Measurements from ENCODE around the gene ANKRD65. TPM values are rescaled to one million over a fixed set of nuclear protein-coding genes. Genes with fewer than 3 reads are reported as not detected.

ANKRD65 gene
- total RNA-seq, 4 donors from 2014 or later, result 4.1 to 15.4 (median 8.7) TPM

GRCh38 chr1:1421907-1422464 lies 910 bp upstream of the ANKRD65 start:
- no peak for TF ChIP-seq CTCF (IDR thresholded peaks at IDR 0.05; ENCODE audit: low read depth)

GRCh38 chr1:1420654-1421141 lies 378 bp downstream of the ANKRD65 start:
- TF ChIP-seq CTCF (IDR thresholded peaks at IDR 0.05; ENCODE audit: low read depth), result no peak

GRCh38 chr1:1419813-1420653 lies 1.0 kb downstream of the ANKRD65 start:
- TF ChIP-seq CTCF (IDR thresholded peaks at IDR 0.05; ENCODE audit: low read depth), result no peak

- TF ChIP-seq CTCF (IDR thresholded peaks at IDR 0.05; ENCODE audit: low read depth), result no peak
Measured at GRCh38 chr1:1419363-1419812, 1.7 kb downstream of the ANKRD65 start.

- no peak for TF ChIP-seq CTCF (IDR thresholded peaks at IDR 0.05; ENCODE audit: low read depth)
Measured at GRCh38 chr1:1418464-1419362, 2.4 kb downstream of the ANKRD65 start.

GRCh38 chr1:1415751-1416150 lies 5.3 kb downstream of the ANKRD65 start:
- TF ChIP-seq CTCF (IDR thresholded peaks at IDR 0.05; ENCODE audit: low read depth), result no peak
